ENCODE results near the gene MACF1.

The MACF1 gene

GRCh38 chr1:39420493-39420892 is 216.0 kb downstream of the MACF1 start:
- TF ChIP-seq, protein P1, sequence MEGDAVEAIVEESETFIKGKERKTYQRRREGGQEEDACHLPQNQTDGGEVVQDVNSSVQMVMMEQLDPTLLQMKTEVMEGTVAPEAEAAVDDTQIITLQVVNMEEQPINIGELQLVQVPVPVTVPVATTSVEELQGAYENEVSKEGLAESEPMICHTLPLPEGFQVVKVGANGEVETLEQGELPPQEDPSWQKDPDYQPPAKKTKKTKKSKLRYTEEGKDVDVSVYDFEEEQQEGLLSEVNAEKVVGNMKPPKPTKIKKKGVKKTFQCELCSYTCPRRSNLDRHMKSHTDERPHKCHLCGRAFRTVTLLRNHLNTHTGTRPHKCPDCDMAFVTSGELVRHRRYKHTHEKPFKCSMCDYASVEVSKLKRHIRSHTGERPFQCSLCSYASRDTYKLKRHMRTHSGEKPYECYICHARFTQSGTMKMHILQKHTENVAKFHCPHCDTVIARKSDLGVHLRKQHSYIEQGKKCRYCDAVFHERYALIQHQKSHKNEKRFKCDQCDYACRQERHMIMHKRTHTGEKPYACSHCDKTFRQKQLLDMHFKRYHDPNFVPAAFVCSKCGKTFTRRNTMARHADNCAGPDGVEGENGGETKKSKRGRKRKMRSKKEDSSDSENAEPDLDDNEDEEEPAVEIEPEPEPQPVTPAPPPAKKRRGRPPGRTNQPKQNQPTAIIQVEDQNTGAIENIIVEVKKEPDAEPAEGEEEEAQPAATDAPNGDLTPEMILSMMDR (conservative IDR thresholded peaks at IDR 0.05; ENCODE audit: low read length), result no peak
- no peak for DNase-seq (ENCODE audit: low read depth)
- H3K4me3 ChIP-seq (ENCODE audit: low read length), result no peak overlapping the region

GRCh38 chr1:39422614-39423013 is 218.1 kb downstream of the MACF1 start:
- DNase-seq (ENCODE audit: low read depth), result no peak
- TF ChIP-seq, protein P1 (conservative IDR thresholded peaks at IDR 0.05; ENCODE audit: low read length), result no peak
- H3K4me3 ChIP-seq (ENCODE audit: low read length), result no peak overlapping the region

DNA sequence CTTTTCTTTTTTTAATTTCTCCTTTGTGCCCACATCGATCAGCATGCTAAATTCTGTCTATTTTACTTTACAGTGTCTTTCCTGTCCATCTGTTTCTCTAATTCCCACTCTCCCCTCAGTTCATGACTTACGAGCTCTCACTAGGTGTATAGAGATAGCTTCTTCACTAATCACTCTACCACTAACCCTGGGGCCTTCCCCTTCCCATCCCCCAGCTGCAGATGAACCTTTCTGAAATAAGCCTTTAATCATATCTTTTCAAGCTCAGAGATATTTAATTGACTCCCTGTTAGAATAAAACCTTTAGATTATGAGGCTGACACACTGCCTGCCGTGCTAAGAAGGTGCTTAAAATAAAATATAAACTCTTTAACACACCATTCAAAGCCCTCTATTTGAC is 220.7 kb downstream of the MACF1 start:
- TF ChIP-seq, protein P1 (conservative IDR thresholded peaks at IDR 0.05; ENCODE audit: low read length), result no peak
- no peak for DNase-seq (ENCODE audit: low read depth)

DNA sequence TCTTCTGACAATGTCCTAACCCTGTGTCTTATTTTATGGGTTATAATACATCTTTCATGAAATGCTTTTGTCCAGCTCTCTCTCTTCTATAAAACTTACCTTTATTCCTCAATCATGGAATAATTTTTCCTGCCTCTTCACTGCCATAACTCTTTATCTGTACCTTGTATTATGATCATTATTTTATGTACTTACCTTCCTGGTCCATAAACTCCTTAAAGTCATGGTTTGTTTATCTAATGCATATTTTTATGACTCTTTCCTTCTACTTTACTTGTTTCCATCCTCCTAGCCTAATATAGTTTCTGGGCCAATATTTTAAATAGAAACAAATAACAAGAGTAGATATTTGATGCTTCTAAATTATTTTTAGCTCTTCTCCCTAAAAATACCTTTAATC is 221.1 kb downstream of the MACF1 start:
- no peak for DNase-seq (ENCODE audit: low read depth)
- no peak overlapping the region for H3K4me3 ChIP-seq (ENCODE audit: low read length)
- TF ChIP-seq, protein P1 (conservative IDR thresholded peaks at IDR 0.05; ENCODE audit: low read length), result no peak

More for the DNA sequence above, 220.7 kb downstream of the MACF1 start:
- no peak overlapping the region for H3K4me3 ChIP-seq (ENCODE audit: low read length)

DNA sequence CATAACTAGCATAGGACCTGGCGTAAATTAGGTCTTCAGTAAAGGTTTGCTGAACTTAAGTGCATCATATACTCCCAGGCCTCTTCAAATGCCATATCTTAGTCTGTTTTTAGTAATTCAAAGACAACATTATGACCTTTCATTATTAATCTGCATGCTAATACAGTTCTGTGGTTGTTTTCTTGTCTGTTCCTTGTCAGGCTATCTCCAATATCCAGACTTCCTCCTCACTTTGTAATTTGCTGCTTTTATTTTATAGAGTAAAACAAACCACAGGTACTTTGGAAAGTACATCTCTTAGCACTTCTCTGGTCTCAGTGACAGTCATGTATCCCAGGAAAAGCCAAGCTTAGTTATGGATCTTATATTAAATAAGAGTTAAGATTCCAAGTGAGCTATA is 221.9 kb downstream of the MACF1 start:
- TF ChIP-seq, protein P1 (conservative IDR thresholded peaks at IDR 0.05; ENCODE audit: low read length), result no peak

GRCh38 chr1:39427374-39427773 is 222.9 kb downstream of the MACF1 start:
- TF ChIP-seq, protein P1 (conservative IDR thresholded peaks at IDR 0.05; ENCODE audit: low read length), result no peak
- no peak for DNase-seq (ENCODE audit: low read depth)
- H3K4me3 ChIP-seq (ENCODE audit: low read length), result no peak overlapping the region

More for the DNA sequence above, 221.9 kb downstream of the MACF1 start:
- DNase-seq (ENCODE audit: low read depth), result no peak
- H3K4me3 ChIP-seq (ENCODE audit: low read length), result no peak overlapping the region

DNA sequence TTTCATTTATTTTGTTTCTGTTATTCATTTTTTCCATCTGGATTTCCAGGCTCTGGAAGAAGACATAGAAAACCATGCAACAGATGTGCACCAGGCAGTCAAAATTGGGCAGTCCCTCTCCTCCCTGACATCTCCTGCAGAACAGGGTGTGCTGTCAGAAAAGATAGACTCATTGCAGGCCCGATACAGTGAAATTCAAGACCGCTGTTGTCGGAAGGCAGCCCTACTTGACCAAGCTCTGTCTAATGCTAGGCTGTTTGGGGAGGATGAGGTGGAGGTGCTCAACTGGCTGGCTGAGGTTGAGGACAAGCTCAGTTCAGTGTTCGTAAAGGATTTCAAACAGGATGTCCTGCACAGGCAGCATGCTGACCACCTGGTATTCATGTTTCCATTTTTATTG is 223.4 kb downstream of the MACF1 start:
- TF ChIP-seq, protein P1 (conservative IDR thresholded peaks at IDR 0.05; ENCODE audit: low read length), result no peak
- H3K4me3 ChIP-seq (ENCODE audit: low read length), result no peak overlapping the region
- no peak for DNase-seq (ENCODE audit: low read depth)

All from AG10803 (cell line).